ENCODE results near the gene SYNRG. TPM values are rescaled to one million over a fixed set of nuclear protein-coding genes. Genes with fewer than 3 reads are reported as not detected.

SYNRG gene
- total and polyA plus RNA-seq, 2 of the 13 experiments (the other 11 are each of a cell fraction or from before 2014, with no cell fraction given), result 7.3 to 8.7 TPM

GRCh38 chr17:37493249-37494027 is 115.8 kb downstream of the SYNRG start:
- Histone ChIP-seq H3K4me1 (ENCODE audit: insufficient read depth, low read length) (peaks cover 70% of the 10 kb centered on the region), H3K27me3 (ENCODE audit: control insufficient read depth in 1 of 2, insufficient read depth in 2 of 2, low read length in 2 of 2) (no peaks in the 10 kb centered on the region; a peak in 1 of 5 replicates), H3K4me2 (ENCODE audit: low read depth, low read length) (peak overlapping the region; percentile 3; the same call in 1 of the 2 replicates), H3K36me3 (replicated peaks in 1 of 2; ENCODE audit: control insufficient read depth in 1 of 2, insufficient read depth in 2 of 2, low read length in 2 of 2) (no peaks in the 10 kb centered on the region), H4K20me1 (ENCODE audit: insufficient read depth, low read length) (peaks cover 22% of the 10 kb centered on the region; the same call in 1 of the 2 replicates), H3K79me2 (ENCODE audit: insufficient read depth, low read length) (peaks cover 76% of the 10 kb centered on the region), H3K9me3 (ENCODE audit: low read length) (no peaks in the 10 kb centered on the region), H2AFZ (ENCODE audit: low read length) (no peak overlapping the region), H3K9ac (ENCODE audit: insufficient read depth, low read depth, low read length) (no peak overlapping the region), H3K27ac (ENCODE audit: extremely low read length, insufficient read depth, low read length) (peak overlapping the region; percentile 67), H3K4me3 (replicated peaks in 1 of 3; ENCODE audit: insufficient read depth in 1 of 3, low read depth in 2 of 3, low read length in 3 of 3) (no peak overlapping the region)
- in situ Hi-C loops (cut with HindIII; ENCODE audit: extremely low pct_ligation_motif_present, low pct_unique_long_range_greater_than_20kb), result no loop called here
- FAIRE-seq, result no peak
- WGBS (ENCODE audit: low lambda C conversion rate), result 87% methylated on average over 2 of the region's 2 CpGs
- intact Hi-C loops (cut with micrococcal nuclease; ENCODE audit: unreplicated experiment), result no loop called here
- no TSS peak for BruUV-seq (replicated peaks)
- ChIA-PET CTCF (ENCODE audit: low intra/inter-chr PET ratio, low total read pairs) (no interaction called here), POLR2A (no interaction called here)
- TF ChIP-seq ZNF460 (CRISPR knock-in tag; IDR thresholded peaks at IDR 0.05; ENCODE audit: borderline replicate concordance), result peak; percentile 60
- TF ChIP-seq ZNF124 (CRISPR knock-in tag; IDR thresholded peaks at IDR 0.05), result no peak
- peak; percentile 19 for DNase-seq (ENCODE audit: low spot score)
- no peak for ATAC-seq

- peak overlapping the region; percentile 67 for H3K27ac ChIP-seq (ENCODE audit: extremely low read length, insufficient read depth, low read length)
- H3K4me1 ChIP-seq (ENCODE audit: insufficient read depth, low read length), result peaks cover 75% of the 10 kb centered on the region
- H4K20me1 ChIP-seq (ENCODE audit: insufficient read depth, low read length), result peaks cover 22% of the 10 kb centered on the region; the same call in 1 of the 2 replicates
- BruUV-seq (replicated peaks), result no TSS peak
- intact Hi-C loops (cut with micrococcal nuclease; ENCODE audit: unreplicated experiment) (no loop called here), in situ Hi-C loops (cut with HindIII; ENCODE audit: extremely low pct_ligation_motif_present, low pct_unique_long_range_greater_than_20kb) (no loop called here)
- WGBS (ENCODE audit: low lambda C conversion rate), result 5% methylated on average over 4 of the region's 4 CpGs
- no peaks in the 10 kb centered on the region; a peak in 1 of 5 replicates for H3K27me3 ChIP-seq (ENCODE audit: control insufficient read depth in 1 of 2, insufficient read depth in 2 of 2, low read length in 2 of 2)
- CTCF ChIA-PET (ENCODE audit: low intra/inter-chr PET ratio, low total read pairs), result no interaction called here
- peak overlapping the region; percentile 79 for H3K9ac ChIP-seq (ENCODE audit: insufficient read depth, low read depth, low read length)
- FAIRE-seq (no peak), DNase-seq (ENCODE audit: low spot score) (no peak), ATAC-seq (no peak)
- H3K4me2 ChIP-seq (ENCODE audit: low read depth, low read length), result peak overlapping the region; percentile 90
- H3K9me3 ChIP-seq (ENCODE audit: low read length), result no peaks in the 10 kb centered on the region
- H3K36me3 ChIP-seq (replicated peaks in 1 of 2; ENCODE audit: control insufficient read depth in 1 of 2, insufficient read depth in 2 of 2, low read length in 2 of 2), result no peaks in the 10 kb centered on the region
- peak overlapping the region; percentile 91 to 99 (median 92); a peak in 5 of 6 replicates for H3K4me3 ChIP-seq (replicated peaks in 1 of 3; ENCODE audit: insufficient read depth in 1 of 3, low read depth in 2 of 3, low read length in 3 of 3)
- POLR2A ChIA-PET, result interaction anchor here (2.4 to 2.5 kb wide), 2 partner anchors 10 to 85 kb away, joined by 7 to 21 read pairs; partner anchors contain the start of genes ACACA and TADA2A
- peaks cover 67% of the 10 kb centered on the region for H3K79me2 ChIP-seq (ENCODE audit: insufficient read depth, low read length)
- no peak overlapping the region for H2AFZ ChIP-seq (ENCODE audit: low read length)
- TF ChIP-seq KMT2A (CRISPR knock-in tag; IDR thresholded peaks at IDR 0.05) (no peak), SRF (IDR thresholded peaks at IDR 0.05; ENCODE audit: low read depth, low read length) (no peak), SIN3B (IDR thresholded peaks at IDR 0.05; ENCODE audit: low read length) (no peak), AFF4 (CRISPR knock-in tag; IDR thresholded peaks at IDR 0.05) (no peak), CSRNP1 (CRISPR knock-in tag; IDR thresholded peaks at IDR 0.05) (no peak), MYC (CRISPR knock-in tag; IDR thresholded peaks at IDR 0.05; ENCODE audit: borderline replicate concordance) (no peak), DR1 (CRISPR knock-in tag; IDR thresholded peaks at IDR 0.05) (no peak), ZNF674 (CRISPR knock-in tag; IDR thresholded peaks at IDR 0.05; ENCODE audit: low read depth) (no peak), YEATS4 (CRISPR knock-in tag; IDR thresholded peaks at IDR 0.05; ENCODE audit: borderline replicate concordance) (no peak), MEIS2 (CRISPR knock-in tag; IDR thresholded peaks at IDR 0.05) (no peak)
Measured at GRCh38 chr17:37492167-37492566, 117.1 kb downstream of the SYNRG start.

All from HepG2 (cell line).